Activated T-cell treated with anti-CD3 and anti-CD28 coated beads, Interleukin-2, amount 50 U/mL, for 48 hours (primary cell): ENCODE measurements around the gene BRD1.

Experiments
- DNase-seq, 2 experiments: peaks; one replicate each; pipeline ENCODE4 v3.0.0-alpha.2; 2020

Gene BRD1

GRCh38 chr22:49800408-49801238, 27.1 kb downstream of the BRD1 start:
- no peak for DNase-seq

GRCh38 chr22:49799431-49800075, 28.1 kb downstream of the BRD1 start:
- DNase-seq = no peak

- no peak for DNase-seq
Measured at GRCh38 chr22:49798486-49799151, 29.1 kb downstream of the BRD1 start.

GRCh38 chr22:49797706-49798105, 30.0 kb downstream of the BRD1 start:
- no peak for DNase-seq

GRCh38 chr22:49796596-49797270, 30.9 kb downstream of the BRD1 start:
- no peak for DNase-seq

GRCh38 chr22:49795521-49795920, 32.2 kb downstream of the BRD1 start:
- DNase-seq = no peak

- DNase-seq = no peak
Measured at GRCh38 chr22:49793871-49794270, 33.8 kb downstream of the BRD1 start.

GRCh38 chr22:49793296-49793695, 34.4 kb downstream of the BRD1 start:
- DNase-seq = no peak

- DNase-seq = no peak
Measured at GRCh38 chr22:49792107-49792506, 35.6 kb downstream of the BRD1 start.

GRCh38 chr22:49791682-49792081, 36.0 kb downstream of the BRD1 start:
- no peak for DNase-seq

- no peak for DNase-seq
Measured at GRCh38 chr22:49790912-49791311, 36.8 kb downstream of the BRD1 start.

- DNase-seq = peak in 1 of 2 experiments; percentile 36
Measured at GRCh38 chr22:49789289-49790141, 38.2 kb downstream of the BRD1 start.

- DNase-seq = no peak
Measured at GRCh38 chr22:49788504-49788903, 39.2 kb downstream of the BRD1 start.

- no peak for DNase-seq
Measured at GRCh38 chr22:49787861-49788260, 39.8 kb downstream of the BRD1 start.

- no peak for DNase-seq
Measured at GRCh38 chr22:49786976-49787706, 40.5 kb downstream of the BRD1 start.

- DNase-seq = no peak
Measured at GRCh38 chr22:49785841-49786471, 41.7 kb downstream of the BRD1 start.

GRCh38 chr22:49785046-49785521, 42.6 kb downstream of the BRD1 start:
- no peak for DNase-seq

- no peak for DNase-seq
Measured at GRCh38 chr22:49784630-49784971, 43.1 kb downstream of the BRD1 start.

- DNase-seq = no peak
Measured at GRCh38 chr22:49783926-49784629, 43.6 kb downstream of the BRD1 start.

GRCh38 chr22:49783036-49783746, 44.5 kb downstream of the BRD1 start:
- DNase-seq = no peak
